GM23338 (cell line): Measurements from ENCODE around the gene JAZF1.

Source experiments
- EZH2phosphoT487 ChIP-seq: fragments of 200-600 bp; sonication (generic); IDR thresholded peaks from one replicate; pipeline ENCODE4 v1.8.1; 2018; ENCODE audit warnings: antibody characterized with exemption; ENCODE audit not compliant: unreplicated experiment
- JUNB ChIP-seq: IDR thresholded peaks from one replicate; pipeline ENCODE4 v1.6.1; 2016; ENCODE audit warnings: antibody characterized with exemption; ENCODE audit not compliant: unreplicated experiment
- REST ChIP-seq: IDR thresholded peaks from one replicate; pipeline ENCODE4 v1.6.1; 2018; ENCODE audit warnings: antibody characterized with exemption; ENCODE audit not compliant: unreplicated experiment
- TF ChIP-seq, protein P1 (sequence below), 2 experiments: fragments of 200-600 bp in 1 of 2; sonication (generic) in 1 of 2; conservative IDR thresholded peaks; 2 replicates each; pipeline versions ENCODE4 v1.5.1 to v1.6.1; 2016 to 2017; ENCODE audit warnings: antibody characterized with exemption in 2 of 2, low read depth in 2 of 2, mild to moderate bottlenecking in 2 of 2, moderate library complexity in 1 of 2

DNA sequence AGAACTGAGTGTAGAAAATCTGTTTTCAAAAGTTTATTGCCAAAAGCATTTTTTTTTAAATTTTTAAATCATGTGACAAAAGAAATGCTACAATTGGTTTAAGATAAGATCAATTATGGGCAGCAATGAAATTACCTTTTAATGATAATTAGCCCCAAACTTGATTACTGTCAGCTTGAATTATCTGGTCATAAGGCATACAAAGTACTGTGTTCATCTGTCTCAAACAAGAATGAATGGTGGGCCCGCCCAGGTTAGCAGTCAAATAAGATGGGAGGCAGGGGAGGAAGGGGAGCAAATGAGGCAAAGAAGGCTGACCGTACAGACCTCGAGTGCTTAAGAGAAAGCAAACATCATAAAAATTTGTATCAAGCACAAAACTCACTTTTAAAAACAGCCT lies 68.1 kb downstream of the JAZF1 start:
- TF ChIP-seq, protein P1, sequence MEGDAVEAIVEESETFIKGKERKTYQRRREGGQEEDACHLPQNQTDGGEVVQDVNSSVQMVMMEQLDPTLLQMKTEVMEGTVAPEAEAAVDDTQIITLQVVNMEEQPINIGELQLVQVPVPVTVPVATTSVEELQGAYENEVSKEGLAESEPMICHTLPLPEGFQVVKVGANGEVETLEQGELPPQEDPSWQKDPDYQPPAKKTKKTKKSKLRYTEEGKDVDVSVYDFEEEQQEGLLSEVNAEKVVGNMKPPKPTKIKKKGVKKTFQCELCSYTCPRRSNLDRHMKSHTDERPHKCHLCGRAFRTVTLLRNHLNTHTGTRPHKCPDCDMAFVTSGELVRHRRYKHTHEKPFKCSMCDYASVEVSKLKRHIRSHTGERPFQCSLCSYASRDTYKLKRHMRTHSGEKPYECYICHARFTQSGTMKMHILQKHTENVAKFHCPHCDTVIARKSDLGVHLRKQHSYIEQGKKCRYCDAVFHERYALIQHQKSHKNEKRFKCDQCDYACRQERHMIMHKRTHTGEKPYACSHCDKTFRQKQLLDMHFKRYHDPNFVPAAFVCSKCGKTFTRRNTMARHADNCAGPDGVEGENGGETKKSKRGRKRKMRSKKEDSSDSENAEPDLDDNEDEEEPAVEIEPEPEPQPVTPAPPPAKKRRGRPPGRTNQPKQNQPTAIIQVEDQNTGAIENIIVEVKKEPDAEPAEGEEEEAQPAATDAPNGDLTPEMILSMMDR (conservative IDR thresholded peaks at IDR 0.05; ENCODE audit: low read depth in 2 of 2): no peak
- TF ChIP-seq JUNB: no peak
- no peak for TF ChIP-seq REST
- TF ChIP-seq EZH2phosphoT487: no peak
